Measurements from ENCODE around the gene RAPGEF6.

GRCh38 chr5:131509801-131510200, 125.2 kb downstream of the RAPGEF6 start:
- TF ChIP-seq CTCF (conservative IDR thresholded peaks at IDR 0.05; ENCODE audit: low read depth, low read length) (no peak), EZH2 (IDR thresholded peaks at IDR 0.05; ENCODE audit: borderline replicate concordance, low read depth, low read length, poor library complexity, severe bottlenecking) (no peak)

All from A673 (cell line).